Upper lobe of right lung (tissue), 1 donor: ENCODE data around the gene MYO16. TPM values are rescaled to one million over a fixed set of nuclear protein-coding genes. Genes with fewer than 3 reads are reported as not detected.
A peak's percentile ranks its signal among the peaks of the same experiment; 100 is the strongest.

Experiments used
- ATAC-seq: fragments of 200-7000 bp; cut with Tn5 transposase; one replicate; pipeline ENCODE4 v1.9.1; 2020; ENCODE audit warnings: mild to moderate bottlenecking, moderate library complexity
- DNase-seq: peaks from one replicate; pipeline ENCODE4 v3.0.0-alpha.2; 2020
- H3K27ac ChIP-seq: fragments of 200-600 bp; one replicate; pipeline ENCODE4 v1.8.0; 2022
- H3K27me3 ChIP-seq: fragments of 200-600 bp; one replicate; pipeline ENCODE4 v1.8.0; 2022; ENCODE audit warnings: mild to moderate bottlenecking
- H3K36me3 ChIP-seq: fragments of 200-600 bp; one replicate; pipeline ENCODE4 v1.8.0; 2022
- H3K4me1 ChIP-seq: fragments of 200-600 bp; one replicate; pipeline ENCODE4 v1.8.0; 2022
- H3K4me3 ChIP-seq: fragments of 200-600 bp; one replicate; pipeline ENCODE4 v1.8.0; 2022; ENCODE audit warnings: mild to moderate bottlenecking
- H3K9me3 ChIP-seq: fragments of 200-600 bp; one replicate; pipeline ENCODE4 v1.8.0; 2022
- intact Hi-C: fragments of 100-400 bp; cut with DNase I; formaldehyde crosslinking; loops from one replicate; pipeline ENCODE4 v1.11.0; 2022
- total RNA-seq: library from RNA; stranded (reverse); fragmentation: NEBNext Ultra II Directional; extraction: Animal tissue kit (Norgen Biotek cat#: 25700); gene quantifications from one replicate; pipeline ENCODE4 v1.2.1, GENCODE V29; 2021
- TF ChIP-seq, protein P1 (sequence below): fragments of 200-600 bp; IDR thresholded peaks from one replicate; pipeline ENCODE4 v1.8.0; 2022; ENCODE audit warnings: antibody characterized with exemption
- donor health status: DM: no; HTN: yes; CAD: no; lungs with severe emphysema.

The MYO16 gene
- total RNA-seq, 1 donor from 2014 or later = 0.46 TPM

DNA sequence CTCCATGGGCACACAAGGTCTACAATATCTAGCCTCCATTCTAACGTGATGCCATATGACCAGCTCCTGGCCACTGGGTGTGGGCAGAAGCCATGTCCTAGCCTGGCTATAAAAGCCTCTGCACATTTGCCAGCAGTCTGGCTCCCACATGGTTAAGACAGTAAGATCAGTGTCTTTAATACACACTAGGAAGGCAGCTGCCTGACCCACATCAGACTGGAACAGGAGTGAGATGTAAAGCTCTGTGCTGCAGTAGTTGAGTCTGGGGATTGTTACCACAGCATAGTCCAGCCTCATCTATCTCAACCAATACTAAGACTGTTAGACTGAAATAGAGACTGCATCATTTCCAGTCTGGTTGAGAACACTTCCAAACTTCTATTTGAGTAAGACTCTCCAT is 623.9 kb downstream of the MYO16 start:
- Histone ChIP-seq H3K36me3 (no peaks in the 10 kb centered on the region), H3K4me3 (no peak overlapping the region), H3K27ac (no peak overlapping the region), H3K27me3 (no peaks in the 10 kb centered on the region), H3K4me1 (no peaks in the 10 kb centered on the region), H3K9me3 (no peaks in the 10 kb centered on the region)
- TF ChIP-seq, protein P1, sequence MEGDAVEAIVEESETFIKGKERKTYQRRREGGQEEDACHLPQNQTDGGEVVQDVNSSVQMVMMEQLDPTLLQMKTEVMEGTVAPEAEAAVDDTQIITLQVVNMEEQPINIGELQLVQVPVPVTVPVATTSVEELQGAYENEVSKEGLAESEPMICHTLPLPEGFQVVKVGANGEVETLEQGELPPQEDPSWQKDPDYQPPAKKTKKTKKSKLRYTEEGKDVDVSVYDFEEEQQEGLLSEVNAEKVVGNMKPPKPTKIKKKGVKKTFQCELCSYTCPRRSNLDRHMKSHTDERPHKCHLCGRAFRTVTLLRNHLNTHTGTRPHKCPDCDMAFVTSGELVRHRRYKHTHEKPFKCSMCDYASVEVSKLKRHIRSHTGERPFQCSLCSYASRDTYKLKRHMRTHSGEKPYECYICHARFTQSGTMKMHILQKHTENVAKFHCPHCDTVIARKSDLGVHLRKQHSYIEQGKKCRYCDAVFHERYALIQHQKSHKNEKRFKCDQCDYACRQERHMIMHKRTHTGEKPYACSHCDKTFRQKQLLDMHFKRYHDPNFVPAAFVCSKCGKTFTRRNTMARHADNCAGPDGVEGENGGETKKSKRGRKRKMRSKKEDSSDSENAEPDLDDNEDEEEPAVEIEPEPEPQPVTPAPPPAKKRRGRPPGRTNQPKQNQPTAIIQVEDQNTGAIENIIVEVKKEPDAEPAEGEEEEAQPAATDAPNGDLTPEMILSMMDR = no peak
- ATAC-seq (no peak), DNase-seq (no peak)
- intact Hi-C loops = no loop called here

DNA sequence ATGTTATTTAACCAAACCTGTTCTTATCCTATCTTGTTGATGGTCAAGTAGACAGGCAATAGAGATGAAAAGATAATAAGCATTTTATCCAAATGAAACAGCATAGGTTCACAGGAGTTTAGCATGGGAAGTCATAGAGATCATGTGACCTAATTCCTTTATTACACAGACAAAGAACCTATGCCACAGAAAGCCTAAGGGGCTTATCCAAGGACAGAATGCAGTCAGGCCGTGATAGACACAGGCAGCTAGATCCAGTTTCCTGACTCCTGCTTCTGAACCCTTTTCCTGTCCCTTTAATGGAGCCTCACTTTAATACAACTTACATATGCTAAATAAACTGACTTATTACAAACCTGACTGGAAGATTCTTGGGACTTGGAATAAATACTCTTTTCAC is 624.9 kb downstream of the MYO16 start:
- Histone ChIP-seq H3K36me3 (no peaks in the 10 kb centered on the region), H3K4me3 (no peak overlapping the region), H3K27ac (no peak overlapping the region), H3K4me1 (no peaks in the 10 kb centered on the region), H3K9me3 (no peaks in the 10 kb centered on the region), H3K27me3 (no peaks in the 10 kb centered on the region)
- TF ChIP-seq, protein P1 = no peak
- no peak for DNase-seq
- intact Hi-C loops = no loop called here
- ATAC-seq = no peak

DNA sequence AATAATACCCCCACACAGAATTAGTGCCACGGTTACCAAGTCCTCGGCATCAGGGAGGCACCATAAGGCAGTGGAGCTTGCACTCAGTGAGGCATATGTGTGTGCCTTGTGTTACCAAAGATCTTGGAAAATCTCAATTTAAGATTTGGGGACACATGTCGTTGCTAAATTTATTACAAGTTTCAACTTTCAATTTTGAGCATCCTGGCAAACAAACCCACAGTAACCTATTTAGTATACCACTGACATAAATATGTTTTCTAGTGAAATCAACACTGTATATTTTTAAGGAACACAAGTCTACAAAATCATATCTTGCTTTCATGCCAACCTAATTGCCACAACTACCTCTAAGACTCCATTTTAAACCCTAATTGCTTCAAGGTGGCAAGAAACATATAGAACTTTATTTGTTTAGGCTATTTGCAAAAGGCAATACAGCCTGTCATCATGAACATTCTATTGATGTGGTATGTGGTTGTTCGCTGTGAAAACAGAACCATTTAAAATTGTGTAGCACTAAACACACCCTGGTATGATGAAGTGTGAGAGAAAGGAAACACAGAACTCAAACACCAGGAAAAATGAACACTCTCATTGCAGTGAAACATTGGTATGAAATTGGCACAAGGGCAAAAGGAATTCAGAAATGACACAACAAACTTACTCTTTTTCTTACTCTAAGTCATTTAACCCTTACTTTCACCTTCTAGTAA is 625.9 kb downstream of the MYO16 start:
- no peaks in the 10 kb centered on the region for H3K4me1 ChIP-seq
- intact Hi-C loops = no loop called here
- no peaks in the 10 kb centered on the region for H3K9me3 ChIP-seq
- H3K36me3 ChIP-seq = no peaks in the 10 kb centered on the region
- no peaks in the 10 kb centered on the region for H3K27me3 ChIP-seq
- ATAC-seq (no peak), DNase-seq (no peak)
- H3K27ac ChIP-seq = no peak overlapping the region
- H3K4me3 ChIP-seq = no peak overlapping the region
- TF ChIP-seq, protein P1 = no peak

DNA sequence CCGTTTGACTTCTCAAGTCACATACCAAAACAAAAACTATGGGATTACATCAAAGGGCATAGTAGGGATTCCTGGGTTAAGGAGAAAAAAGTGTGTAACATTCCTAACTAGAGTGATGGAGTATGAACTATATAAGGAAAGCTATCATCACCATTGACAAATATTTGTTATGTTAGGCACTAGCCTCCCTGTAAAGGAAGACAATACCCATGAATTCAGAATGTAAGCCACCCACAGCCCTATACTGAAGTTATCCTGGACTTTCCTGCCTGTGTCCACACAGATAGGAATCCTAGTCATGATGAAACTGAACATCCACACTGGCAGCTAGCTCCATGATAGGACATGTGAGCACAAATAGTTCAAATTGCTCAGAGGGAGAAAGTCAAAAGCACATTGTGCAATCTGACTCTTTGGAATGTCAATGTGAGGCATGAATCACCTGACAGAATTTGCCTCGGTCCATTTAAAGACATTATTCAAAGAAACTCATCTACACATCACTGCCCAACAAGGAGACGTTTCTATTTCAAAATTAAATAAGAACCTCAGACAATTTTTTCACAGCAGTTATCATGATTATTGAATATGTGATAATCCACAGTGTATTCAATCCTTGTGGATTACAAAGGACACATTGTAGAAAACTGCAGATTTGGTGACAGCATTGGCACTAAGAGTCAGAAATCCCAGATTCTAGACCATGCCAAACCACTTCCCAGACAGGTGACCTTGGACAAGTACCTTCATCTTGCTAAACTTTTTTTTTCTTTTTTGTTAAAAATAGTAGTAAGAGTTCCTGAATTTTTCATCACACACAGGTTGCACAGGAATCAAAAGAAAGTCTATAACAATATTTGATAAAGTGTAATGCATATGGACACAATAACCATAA is 627.7 kb downstream of the MYO16 start:
- TF ChIP-seq, protein P1 = no peak
- intact Hi-C loops = no loop called here
- Histone ChIP-seq H3K27ac (peak overlapping the region; percentile 27), H3K36me3 (no peaks in the 10 kb centered on the region), H3K9me3 (no peaks in the 10 kb centered on the region), H3K27me3 (no peaks in the 10 kb centered on the region), H3K4me3 (no peak overlapping the region), H3K4me1 (no peaks in the 10 kb centered on the region)
- no peak for DNase-seq
- ATAC-seq = peak; percentile 92
